Limb (tissue), 2 donors: ENCODE measurements around the gene PNPLA3.
A peak's percentile ranks its signal among the peaks of the same experiment; 100 is the strongest.

Source experiments
- DNase-seq, 2 donors: peaks; one replicate each; pipeline ENCODE4 v3.0.0-alpha.2; 2016; ENCODE audit errors: extremely low spot score in 2 of 2

The PNPLA3 gene, protein sequence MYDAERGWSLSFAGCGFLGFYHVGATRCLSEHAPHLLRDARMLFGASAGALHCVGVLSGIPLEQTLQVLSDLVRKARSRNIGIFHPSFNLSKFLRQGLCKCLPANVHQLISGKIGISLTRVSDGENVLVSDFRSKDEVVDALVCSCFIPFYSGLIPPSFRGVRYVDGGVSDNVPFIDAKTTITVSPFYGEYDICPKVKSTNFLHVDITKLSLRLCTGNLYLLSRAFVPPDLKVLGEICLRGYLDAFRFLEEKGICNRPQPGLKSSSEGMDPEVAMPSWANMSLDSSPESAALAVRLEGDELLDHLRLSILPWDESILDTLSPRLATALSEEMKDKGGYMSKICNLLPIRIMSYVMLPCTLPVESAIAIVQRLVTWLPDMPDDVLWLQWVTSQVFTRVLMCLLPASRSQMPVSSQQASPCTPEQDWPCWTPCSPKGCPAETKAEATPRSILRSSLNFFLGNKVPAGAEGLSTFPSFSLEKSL

DNA sequence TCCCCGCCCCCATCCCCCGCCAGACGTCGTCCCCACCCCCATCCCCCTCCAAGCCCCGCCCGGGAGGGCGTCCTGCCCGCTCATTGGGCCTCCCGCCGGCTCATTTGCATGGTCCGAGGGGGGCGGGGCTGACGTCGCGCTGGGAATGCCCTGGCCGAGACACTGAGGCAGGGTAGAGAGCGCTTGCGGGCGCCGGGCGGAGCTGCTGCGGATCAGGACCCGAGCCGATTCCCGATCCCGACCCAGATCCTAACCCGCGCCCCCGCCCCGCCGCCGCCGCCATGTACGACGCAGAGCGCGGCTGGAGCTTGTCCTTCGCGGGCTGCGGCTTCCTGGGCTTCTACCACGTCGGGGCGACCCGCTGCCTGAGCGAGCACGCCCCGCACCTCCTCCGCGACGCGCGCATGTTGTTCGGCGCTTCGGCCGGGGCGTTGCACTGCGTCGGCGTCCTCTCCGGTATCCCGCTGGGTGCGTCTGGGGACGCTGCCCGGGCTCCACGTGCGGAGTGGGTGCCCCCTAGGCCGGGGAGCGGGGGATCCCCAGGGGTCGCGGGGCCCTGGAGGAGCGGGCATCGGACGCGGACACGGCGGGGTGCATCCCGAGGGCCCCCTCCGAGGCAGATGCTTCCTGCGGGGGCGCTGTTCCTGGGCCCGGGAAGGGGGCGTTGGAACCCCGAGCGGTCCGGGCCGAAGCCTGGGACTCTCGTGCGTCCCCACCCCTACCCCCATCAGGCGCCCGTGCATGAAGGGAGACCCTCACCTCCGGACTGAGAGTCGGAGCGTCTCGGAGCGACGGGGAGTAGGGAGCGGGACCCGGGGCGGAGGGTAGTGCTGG lies at the start of gene PNPLA3:
TSS of gene PNPLA3 (plus strand) at position 175 of the 834 bp plus-strand sequence. CDS start at position 282, 107 bp downstream.
- peak; percentile 86 to 96 for DNase-seq

DNA sequence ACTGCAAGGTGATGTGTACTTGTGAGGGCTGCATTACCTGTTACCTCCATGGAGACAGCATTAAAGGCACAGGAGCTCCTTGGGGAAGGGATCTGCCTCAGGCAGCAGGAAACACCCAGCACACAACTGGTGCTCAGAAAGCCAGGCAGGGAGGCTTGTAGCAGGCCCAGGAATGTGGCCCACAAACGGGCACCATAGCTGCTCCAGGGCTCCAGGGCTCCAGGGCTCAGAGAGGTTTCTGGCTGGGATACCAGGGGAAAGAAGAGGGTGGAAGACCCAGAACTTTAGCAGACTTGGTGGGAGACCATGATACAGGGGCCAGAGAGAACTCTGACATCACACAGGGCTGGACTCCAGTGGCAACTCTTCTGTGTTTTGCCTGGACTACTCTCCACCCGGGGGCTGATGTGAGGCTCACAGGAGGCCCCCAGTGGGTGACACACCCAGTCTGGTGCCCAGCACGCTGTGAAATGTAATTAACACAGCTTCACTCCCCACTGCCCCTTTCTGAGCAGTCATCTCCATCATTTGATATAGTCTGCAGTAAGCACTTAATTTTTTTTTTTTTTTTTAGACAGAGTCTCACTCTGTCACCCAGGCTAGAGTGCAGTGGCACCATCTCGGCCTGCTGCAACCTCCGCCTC lies 46.6 kb upstream of the PNPLA3 start:
- no peak for DNase-seq

DNA sequence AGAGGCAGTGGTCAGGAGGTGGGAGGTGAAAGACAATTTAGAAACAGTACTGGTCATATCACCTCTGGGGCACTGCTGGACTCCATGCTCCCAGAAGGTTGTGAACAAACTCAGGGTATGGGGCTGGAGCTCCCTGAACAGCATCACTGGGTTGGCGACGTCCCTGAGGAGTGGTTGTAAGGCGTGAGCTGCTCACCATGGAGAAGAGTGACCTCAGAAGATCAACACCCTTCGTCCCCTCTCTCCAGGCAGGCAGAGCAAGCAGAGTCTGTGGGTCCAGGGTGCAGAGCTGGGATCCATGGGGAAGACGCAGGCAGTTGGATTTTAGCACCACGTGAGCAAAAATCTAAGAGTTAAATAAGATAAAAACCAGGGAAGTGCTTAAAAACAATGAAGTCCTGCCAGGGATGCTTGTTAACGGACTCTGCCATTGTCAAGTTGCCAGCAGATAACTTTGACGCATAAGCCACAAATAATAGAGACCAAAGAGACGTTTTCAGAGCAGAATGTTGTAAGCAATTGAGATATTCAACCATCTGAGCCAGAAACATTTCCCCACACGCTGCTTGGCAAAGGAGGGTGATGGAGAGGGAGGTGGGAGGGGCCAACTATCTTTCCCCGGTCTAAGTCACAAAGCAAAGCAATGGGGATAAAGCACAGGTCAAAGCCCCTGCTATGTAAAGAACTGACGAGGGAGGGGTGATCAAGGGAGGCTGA lies 45.4 kb upstream of the PNPLA3 start:
- no peak for DNase-seq

DNA sequence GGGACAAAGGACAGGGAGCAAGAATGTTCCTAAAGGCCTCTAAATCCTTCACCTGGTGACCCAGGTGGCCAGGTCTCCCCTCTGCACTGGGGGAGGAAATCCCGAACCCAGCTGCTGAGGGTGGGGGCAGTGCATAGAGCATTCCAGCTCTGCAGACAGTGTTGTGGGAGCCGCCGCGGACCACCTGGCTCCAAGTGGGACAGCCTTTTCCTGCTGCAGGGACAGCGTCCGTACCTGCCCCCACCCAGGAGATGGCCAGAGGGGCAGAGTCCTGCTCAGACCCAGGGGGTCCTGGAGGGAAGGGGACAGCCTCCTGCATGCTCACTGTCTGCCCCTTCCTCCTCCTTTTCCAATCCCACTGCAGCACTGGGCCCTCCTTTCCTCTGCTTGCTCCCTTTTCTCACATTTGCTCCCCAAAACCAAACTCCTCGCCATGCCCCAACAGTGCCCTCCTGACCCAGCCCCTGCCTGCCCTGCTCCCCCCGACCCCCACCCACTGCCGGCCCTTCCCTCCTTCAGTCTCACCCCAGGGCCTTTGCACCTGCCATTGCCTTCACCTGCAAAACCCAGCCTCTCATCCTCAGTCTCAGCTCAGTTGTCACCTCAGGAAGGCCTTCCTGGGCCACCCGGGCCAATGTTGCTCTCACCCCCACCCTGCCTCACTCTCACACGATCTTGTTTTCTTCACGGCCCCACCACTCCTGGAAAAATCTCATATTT lies 44.6 kb upstream of the PNPLA3 start:
- DNase-seq, result peak in 1 of 2 donors; percentile 18

DNA sequence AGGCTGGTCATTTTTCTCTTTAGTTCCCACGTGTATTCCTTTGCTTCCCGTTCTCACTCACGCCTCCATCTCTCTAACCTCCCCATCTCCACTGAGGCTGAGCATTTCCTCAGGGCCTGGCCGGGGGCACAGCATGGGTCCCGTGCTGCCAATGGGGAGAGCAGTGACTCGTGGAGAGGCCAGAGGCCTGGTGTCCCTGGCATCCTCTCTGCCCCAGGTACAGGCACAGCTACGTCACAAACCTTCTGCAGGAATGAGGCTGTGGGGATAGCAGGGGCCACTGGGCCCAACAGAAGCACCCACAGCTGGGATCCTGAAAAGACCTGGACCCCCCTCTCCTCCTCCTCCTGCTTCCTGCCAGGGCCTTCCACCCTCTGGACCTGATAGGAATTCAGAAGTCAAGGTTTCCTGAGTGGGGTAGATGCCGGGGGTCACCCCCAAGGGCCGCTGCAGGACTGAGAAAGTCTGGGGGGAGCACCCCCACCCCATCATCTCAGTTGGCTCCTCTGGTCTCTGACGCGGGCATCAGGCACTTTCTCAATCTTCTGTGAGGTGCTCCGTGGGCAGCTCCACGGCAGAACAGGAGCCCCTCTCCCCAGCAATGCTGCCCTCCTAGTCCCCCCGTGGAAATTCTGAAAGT lies 43.6 kb upstream of the PNPLA3 start:
- DNase-seq, result no peak

DNA sequence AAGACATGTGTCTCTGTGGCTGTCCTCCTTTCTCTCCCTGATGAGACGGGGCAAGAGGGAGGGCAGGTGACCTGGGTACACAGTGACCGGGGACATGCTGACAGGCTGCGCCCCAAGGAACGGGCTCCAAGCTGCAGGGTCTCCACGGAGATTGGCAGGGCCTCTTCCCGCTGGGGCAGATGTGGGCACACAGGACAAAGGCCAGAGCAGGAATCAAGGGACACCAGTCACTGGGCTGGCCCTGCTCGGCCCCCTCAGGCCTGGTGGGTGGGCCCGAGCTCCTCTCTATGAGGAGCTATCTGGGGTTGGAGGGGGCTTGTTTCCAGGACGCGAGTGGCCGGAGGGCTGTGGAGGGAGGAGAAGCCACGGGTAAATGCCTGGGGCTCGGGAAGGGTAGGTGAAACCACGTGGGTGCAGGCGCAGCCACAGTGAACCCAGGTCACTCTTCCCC lies 43.0 kb upstream of the PNPLA3 start:
- DNase-seq, result no peak

DNA sequence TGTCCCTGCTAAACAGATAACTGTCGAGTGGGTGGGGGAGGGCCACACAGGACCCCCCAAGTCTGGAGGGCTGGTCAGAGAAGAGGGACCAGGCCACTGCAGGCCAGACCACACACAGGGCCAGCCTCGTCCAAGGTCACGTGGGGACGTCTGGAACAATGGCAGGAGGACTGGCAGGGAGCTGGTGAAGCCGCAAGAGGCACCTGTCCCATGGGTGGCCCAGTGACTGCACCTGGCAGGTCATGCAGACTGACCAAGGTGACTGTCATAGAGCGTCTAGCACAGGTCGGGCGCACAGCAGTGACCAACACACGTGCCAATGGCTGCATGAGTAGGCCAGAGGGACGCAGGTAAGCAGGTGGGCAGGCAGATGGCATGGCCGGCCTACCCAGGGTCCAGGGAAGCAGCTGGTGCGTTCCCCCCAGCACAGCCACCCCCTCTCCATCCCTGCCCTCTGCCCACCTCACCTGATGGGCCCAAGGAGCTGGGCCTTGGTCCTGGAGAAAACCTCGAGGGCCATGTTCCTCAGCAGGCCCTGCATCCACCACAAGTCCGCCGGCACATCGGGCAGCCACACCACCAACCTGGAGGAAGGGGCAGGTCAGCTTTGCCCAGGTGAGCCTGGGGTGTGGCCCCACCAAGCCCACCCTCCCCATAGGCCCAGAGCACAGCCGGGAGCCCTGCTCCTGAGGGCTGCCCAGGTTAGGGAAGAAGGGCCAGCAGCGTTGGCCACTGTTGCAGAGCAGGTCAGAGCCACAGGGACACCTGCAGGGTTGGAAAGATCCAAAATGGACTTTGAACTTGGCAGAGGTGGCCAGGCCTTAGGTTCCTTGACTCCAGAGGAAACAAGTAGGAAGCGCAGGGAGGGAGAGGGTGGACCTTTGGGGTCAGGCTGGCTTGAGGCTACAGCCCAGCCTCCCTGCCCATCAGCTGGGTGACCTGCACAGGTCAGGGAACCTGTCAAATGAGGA lies 42.2 kb upstream of the PNPLA3 start:
- DNase-seq, result peak in 1 of 2 donors; percentile 24

DNA sequence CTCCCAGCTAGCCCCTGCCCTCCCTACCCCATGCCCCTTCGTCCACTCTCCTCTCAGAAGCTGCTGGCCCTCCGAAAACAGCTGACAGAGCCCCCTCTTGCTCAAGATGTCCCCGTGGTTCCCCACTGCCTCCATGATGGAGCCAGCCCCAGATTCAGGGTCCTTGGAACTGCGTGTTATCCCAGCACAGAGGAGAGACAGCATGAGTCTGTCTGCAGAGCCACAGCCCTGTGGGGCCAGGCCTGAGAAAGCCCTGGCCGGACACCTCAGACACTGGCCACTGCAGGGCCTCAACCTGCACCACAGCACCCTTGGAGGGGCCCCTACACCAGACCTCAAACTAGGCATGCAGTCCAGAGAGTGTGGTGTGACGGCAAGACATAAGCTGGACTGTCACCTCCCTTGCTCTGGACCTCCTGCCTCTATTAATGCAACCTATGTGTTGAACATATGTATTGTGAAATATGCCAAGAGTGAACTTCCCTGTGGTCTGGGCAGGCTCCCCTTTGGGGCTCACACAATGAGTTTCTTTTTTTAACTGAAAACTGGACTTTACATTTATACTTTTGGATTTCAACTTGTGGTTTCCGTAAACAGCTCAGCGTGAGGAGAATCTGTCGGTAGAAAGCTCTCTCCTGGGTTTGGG lies 41.4 kb upstream of the PNPLA3 start:
- no peak for DNase-seq

DNA sequence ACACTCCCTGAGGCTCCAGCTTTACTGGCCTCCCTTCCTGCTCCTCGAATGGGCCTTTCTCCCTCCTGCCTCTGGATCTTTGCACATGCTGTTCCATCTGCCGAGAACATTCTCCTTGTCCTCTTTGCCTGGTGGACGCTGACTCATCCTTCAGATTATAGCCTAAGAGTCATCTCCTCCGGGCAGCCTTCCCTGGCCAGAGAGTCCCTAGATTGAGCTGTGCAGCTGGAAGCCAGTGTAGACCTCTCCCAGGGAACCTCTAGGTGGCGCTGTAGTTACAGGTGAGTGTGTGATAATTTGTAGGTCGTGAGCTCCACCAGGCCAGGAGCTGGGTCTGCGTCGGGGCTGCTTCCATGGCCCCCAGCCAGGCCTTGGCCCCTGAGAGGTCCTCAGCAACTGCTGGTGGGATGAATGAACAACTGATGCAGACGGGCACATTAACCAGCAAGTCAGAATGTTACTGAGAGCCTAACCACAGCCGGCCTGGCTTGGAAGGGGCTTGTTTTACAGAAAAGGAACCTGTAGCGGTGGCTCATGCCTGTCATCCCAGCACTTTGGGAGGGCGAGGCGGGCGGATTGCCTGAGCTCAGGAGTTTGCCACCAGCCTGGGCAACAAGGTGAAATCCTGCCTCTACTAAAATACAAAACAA lies 40.5 kb upstream of the PNPLA3 start:
- DNase-seq, result peak in 1 of 2 donors; percentile 48

DNA sequence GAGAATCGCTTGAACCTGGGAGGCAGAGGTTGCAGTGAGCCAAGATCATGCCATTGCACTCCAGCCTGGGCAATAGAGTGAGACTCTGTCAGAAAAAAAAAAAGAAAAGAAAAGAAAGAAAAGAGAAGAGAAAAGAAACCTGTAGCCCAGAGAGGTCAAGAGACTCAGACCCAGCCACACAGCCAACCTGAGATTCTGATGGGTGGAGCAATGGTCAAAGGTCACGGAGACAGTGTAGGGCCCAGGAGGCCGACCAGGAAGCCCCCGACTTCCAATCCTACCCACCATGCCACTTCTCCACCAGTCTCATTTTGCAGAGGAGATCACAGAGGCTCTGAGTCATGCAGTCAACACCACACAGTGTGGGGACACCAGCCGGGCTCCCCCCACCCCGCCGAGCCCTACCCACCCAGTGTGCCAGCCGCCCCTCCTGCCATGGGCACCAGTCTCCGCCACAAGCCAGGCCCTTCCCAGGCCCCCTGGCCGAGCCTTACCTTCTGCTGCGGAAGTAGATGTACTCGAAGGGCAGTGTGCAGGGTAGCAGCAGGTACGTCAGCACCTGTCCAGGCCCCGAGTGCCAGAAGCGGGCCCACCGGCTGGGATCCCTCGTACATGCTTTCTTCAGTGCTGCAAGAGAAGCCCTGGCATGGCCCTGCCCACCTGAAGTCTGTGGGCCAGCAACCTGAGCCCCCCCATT lies 39.7 kb upstream of the PNPLA3 start:
- peak in 1 of 2 donors; percentile 21 for DNase-seq

DNA sequence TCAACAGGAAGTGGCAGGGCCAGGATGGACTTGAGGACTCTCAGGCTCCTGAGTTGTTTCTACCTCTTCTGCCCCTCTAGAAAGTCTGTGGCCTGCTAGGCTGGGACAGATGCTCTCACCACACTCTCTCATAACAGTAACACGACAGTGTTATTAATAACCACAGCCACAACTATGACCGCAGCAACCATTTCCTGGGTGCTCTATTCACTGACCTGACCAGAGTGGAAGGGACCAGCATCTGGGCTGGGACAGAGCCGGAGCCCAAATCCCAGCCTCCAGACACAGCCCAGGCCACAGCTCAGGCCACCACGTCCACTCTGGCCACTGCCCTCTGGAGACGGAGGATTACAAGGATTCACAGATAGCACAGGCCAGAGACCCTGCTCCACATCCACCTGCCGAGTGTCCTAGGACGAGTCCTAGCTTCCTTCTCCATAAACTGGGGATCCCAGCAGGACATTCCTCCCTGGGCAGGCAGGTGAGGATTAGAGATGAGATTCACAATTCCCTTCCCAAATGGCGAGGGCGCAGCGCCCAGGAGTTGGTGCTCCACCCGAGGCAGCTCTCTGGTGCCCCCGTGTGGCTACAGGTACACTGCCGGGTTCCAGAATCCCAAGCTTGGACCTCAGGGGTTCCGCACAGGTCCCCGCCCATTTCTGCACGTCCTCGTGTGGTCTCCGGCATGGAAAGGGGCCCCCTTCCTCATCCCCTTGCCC lies 38.8 kb upstream of the PNPLA3 start:
- peak in 1 of 2 donors; percentile 76 for DNase-seq

DNA sequence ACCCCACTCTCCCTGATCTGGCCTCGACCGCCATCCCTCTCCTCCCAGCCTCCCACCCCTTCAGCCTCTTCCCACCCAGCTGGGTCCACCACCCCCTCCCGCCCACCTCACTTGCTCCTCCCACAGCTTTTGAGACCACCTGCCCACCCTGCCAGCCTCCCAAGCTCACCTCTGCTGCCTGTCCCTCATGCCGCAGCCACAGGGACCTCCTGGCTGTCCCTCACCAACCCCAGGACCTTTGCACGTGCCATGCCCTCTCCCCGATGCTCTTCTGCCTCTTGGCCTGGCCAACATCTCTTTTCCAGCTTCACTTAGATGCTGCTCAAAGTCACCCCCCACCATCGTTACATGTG lies 38.3 kb upstream of the PNPLA3 start:
- DNase-seq, result no peak

DNA sequence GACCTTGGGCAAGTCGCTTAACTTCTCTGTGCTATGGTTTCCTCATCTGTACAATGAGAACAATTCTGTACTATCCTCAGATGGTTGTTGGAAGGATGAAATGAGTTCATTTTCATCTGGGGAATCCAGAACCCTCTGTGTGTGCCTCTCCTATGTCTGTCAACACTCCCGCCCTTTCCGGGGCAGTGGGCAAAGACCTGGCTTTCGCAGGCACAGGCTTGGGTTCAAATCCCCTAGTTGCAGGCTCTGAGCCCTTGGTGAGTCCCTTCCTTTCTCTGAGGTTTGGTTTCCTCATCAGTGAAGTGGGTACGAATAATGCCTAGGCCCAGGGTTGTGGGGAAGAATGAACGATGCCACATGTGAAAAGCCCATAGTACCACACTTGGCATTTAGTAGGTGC lies 37.8 kb upstream of the PNPLA3 start:
- DNase-seq, result no peak

DNA sequence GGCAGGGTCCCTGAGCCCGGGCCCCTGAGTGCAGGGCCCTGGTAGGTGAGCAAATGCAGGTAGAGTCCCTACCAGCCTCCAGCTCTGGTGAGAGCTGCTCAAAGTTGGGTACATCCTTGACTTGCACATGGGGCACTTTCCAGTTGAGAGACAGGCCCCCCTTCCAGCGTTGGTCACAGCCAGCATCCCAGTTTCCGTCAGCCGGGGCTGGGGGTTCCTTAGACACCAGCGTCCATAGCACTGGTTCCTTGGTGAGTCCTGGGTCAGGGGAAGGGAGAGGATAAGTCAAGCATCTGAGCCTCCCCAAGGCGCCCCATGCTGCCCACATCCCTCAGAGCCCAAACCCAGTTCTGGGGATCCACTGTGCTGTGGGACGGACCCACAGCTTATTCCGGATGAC lies 37.4 kb upstream of the PNPLA3 start:
- DNase-seq, result peak in 1 of 2 donors; percentile 13

DNA sequence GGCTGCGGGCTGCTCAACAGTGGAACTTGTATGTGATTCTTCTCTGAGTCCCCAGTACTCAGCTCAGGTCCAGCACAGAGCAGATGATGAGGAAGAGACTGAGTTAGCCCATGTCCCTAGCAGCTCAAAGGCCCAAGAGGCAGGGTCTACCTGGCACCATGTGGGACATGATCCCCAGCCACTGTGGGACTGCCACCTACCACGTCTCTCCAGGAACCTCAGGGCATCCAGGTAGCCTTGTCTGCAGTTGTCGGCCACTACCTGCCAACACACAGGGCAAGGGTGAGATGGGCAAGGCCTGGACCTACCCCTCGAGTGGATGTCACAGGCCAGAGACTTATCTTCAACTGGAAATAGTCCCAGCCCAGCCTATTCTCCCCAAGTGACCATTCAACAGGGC lies 36.2 kb upstream of the PNPLA3 start:
- DNase-seq, result peak in 1 of 2 donors; percentile 18

DNA sequence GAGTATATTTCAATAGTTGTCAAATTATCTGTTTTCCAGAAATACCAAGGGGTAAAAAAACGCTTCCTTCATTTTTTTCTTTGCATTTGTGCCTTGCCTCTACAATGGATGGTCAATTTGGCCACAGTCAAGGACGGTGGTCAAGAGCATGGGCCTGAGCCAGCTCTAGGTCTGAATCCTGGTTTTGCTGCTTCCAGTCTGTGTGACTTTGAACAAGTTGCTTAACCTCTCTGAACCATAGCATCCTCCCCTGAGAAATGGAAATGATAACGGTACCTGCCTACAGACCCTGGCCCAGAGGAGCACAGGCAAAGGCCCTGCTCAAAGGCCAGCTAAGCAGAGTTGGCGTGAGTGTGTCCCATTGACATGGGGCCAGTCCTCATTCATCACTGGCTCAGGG lies 34.9 kb upstream of the PNPLA3 start:
- DNase-seq, result no peak
